Fibroblast of the aortic adventitia (primary cell): ENCODE data around the gene MACROD1. TPM values are rescaled to one million over a fixed set of nuclear protein-coding genes. Genes with fewer than 3 reads are reported as not detected.

ENCODE experiments used
- DNase-seq: peaks from one replicate; pipeline ENCODE4 v3.0.0-alpha.2; 2010; ENCODE audit warnings: low read depth
- H3K4me3 ChIP-seq: 2 replicates; pipeline ENCODE4 v1.5.1; 2011; ENCODE audit warnings: low read depth, mild to moderate bottlenecking, control low read depth, low read length, moderate library complexity
- CTCF ChIP-seq: IDR thresholded peaks from 2 replicates; pipeline ENCODE4 v1.5.1; 2011; ENCODE audit warnings: mild to moderate bottlenecking, low read length, control low read depth, inconsistent platforms; ENCODE audit not compliant: insufficient read depth
- total RNA-seq: library from RNA; depleted of rRNA; stranded (reverse); fragments of >200 nt; gene quantifications from 2 replicates; pipeline ENCODE4 v1.2.3, GENCODE V29; 2012; ENCODE audit warnings: low replicate concordance

The MACROD1 gene
- total RNA-seq, 1 donor = 14.5 TPM

GRCh38 chr11:64136765-64137441 lies 29.0 kb downstream of the MACROD1 start:
- DNase-seq = no peak
- TF ChIP-seq CTCF = no peak
- H3K4me3 ChIP-seq = no peak overlapping the region

GRCh38 chr11:64135711-64136110 lies 30.2 kb downstream of the MACROD1 start:
- no peak overlapping the region for H3K4me3 ChIP-seq
- DNase-seq = no peak
- TF ChIP-seq CTCF = no peak

GRCh38 chr11:64134963-64135362 lies 30.9 kb downstream of the MACROD1 start:
- H3K4me3 ChIP-seq = no peak overlapping the region
- TF ChIP-seq CTCF = no peak
- no peak for DNase-seq

GRCh38 chr11:64132982-64133705 lies 32.8 kb downstream of the MACROD1 start:
- TF ChIP-seq CTCF = no peak
- no peak overlapping the region for H3K4me3 ChIP-seq
- DNase-seq = no peak

- H3K4me3 ChIP-seq = no peak overlapping the region
- DNase-seq = no peak
- no peak for TF ChIP-seq CTCF
Observed at GRCh38 chr11:64132191-64132771, 33.6 kb downstream of the MACROD1 start.

- no peak overlapping the region for H3K4me3 ChIP-seq
- TF ChIP-seq CTCF = no peak
- no peak for DNase-seq
Observed at GRCh38 chr11:64131683-64132190, 34.2 kb downstream of the MACROD1 start.
